Mammary epithelial cell (primary cell): ENCODE results near the gene SLC45A3.

ENCODE experiments used
- CTCF ChIP-seq, 2 donors: IDR thresholded peaks in 1 of 2; conservative IDR thresholded peaks in 1 of 2; 2 replicates each; pipeline ENCODE4 v1.5.1; 2011 to 2012; ENCODE audit warnings: inconsistent platforms in 2 of 2, low read length in 2 of 2, mild to moderate bottlenecking in 2 of 2, control low read depth in 1 of 2, low read depth in 1 of 2; ENCODE audit not compliant: insufficient read depth in 1 of 2; ENCODE audit errors: extremely low read depth in 1 of 2
- EZH2 ChIP-seq: IDR thresholded peaks from 2 replicates; pipeline ENCODE4 v1.6.1; 2012; ENCODE audit warnings: low read length, inconsistent platforms, borderline replicate concordance

DNA sequence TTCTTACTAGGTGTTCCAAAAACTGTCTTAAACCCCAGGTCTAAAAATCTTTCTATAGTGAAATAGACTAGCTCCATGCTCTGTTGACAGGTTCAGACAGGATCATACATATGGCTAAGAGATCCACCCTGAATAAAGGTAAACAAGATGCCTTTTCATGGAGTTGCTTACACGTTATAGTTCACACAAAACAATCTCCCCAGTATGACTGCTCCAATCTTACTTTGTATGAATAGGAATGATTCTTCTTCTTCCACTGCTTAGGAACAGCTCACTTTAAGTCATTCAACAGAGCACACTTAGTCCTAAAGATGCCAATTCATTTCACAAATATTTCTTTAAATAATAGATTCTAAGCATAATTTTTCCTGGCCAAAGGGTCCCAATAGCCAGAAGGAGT is 64.5 kb downstream of the SLC45A3 start:
- no peak for TF ChIP-seq CTCF (conservative IDR thresholded peaks at IDR 0.05 in 1 of 2, IDR thresholded peaks at IDR 0.05 in 1 of 2; ENCODE audit: extremely low read depth in 1 of 2, insufficient read depth in 1 of 2, low read depth in 1 of 2, low read length in 2 of 2)
- TF ChIP-seq EZH2 = no peak
